ENCODE results near the gene HMG20A. TPM values are rescaled to one million over a fixed set of nuclear protein-coding genes. Genes with fewer than 3 reads are reported as not detected.

Gene HMG20A
- total and polyA plus RNA-seq, 9 of the 15 experiments (the other 6 are each of a cell fraction or from before 2014, with no cell fraction given) = 25.0 to 68.1 (median 38.9) TPM

- intact Hi-C loops (cut with micrococcal nuclease) = no loop called here
- no peak overlapping the region for H3K9ac ChIP-seq (ENCODE audit: insufficient read depth in 1 of 2, low read depth in 2 of 2, low read length in 2 of 2)
- no peaks in the 10 kb centered on the region for H4K20me1 ChIP-seq (replicated peaks; ENCODE audit: control insufficient read depth, insufficient read depth, low read length)
- no peak for TF ChIP-seq HNRNPL (IDR thresholded peaks at IDR 0.05; ENCODE audit: low read depth, low read length)
- TF ChIP-seq KAT2B (IDR thresholded peaks at IDR 0.05; ENCODE audit: low read depth, low read length) = no peak
- no peak for DNase-seq (ENCODE audit: extremely low read depth in 1 of 4, low spot score in 3 of 4)
- H3K4me2 ChIP-seq (ENCODE audit: insufficient read depth, low read length) = no peak overlapping the region
- H3K27ac ChIP-seq (ENCODE audit: extremely low read depth, low read depth, low read length) = no peak overlapping the region
- H3K27me3 ChIP-seq (ENCODE audit: control insufficient read depth in 2 of 2, insufficient read depth in 2 of 2, low read length in 2 of 2) = no peaks in the 10 kb centered on the region
- H2AFZ ChIP-seq (ENCODE audit: low read depth, low read length) = no peak overlapping the region
- ChIA-PET POLR2A (interaction anchor here (1.3 kb wide), 1 partner anchor 27 kb away, joined by 3 read pairs; no protein-coding TSS in a partner anchor), CTCF (ENCODE audit: low intra/inter-chr PET ratio) (no interaction called here)
- no peaks in the 10 kb centered on the region for H3K79me2 ChIP-seq (ENCODE audit: control insufficient read depth, insufficient read depth, low read length)
- no TSS peak for BruUV-seq (replicated peaks)
- peaks cover 0 to 13% of the 10 kb centered on the region in 2 experiments; a peak in 2 of 5 replicates for H3K4me1 ChIP-seq (replicated peaks in 1 of 2; ENCODE audit: control insufficient read depth in 2 of 2, insufficient read depth in 2 of 2, low read length in 2 of 2)
- no peak for ATAC-seq
- no peaks in the 10 kb centered on the region for H3K9me3 ChIP-seq (replicated peaks; ENCODE audit: control insufficient read depth, insufficient read depth, low read depth, low read length)
- in situ Hi-C loops (cut with MboI) = no loop called here
- peaks cover 22% of the 10 kb centered on the region; the same call in 2 of the 3 replicates for H3K36me3 ChIP-seq (ENCODE audit: control insufficient read depth, insufficient read depth, low read length)
- FAIRE-seq = no peak
- H3K9me1 ChIP-seq (ENCODE audit: control insufficient read depth, insufficient read depth, low read length) = no peaks in the 10 kb centered on the region
- H3K4me3 ChIP-seq = no peak overlapping the region
Observed at GRCh38 chr15:77487888-77488287, 67.2 kb downstream of the HMG20A start.

- in situ Hi-C loops (cut with MboI) (no loop called here), intact Hi-C loops (cut with micrococcal nuclease) (loop anchor here (10.0 kb wide), 1 partner anchor 465 kb away; no protein-coding TSS in a partner anchor)
- Histone ChIP-seq H3K9me1 (ENCODE audit: control insufficient read depth, insufficient read depth, low read length) (no peaks in the 10 kb centered on the region), H3K27me3 (ENCODE audit: control insufficient read depth in 2 of 2, insufficient read depth in 2 of 2, low read length in 2 of 2) (no peaks in the 10 kb centered on the region), H3K36me3 (ENCODE audit: control insufficient read depth, insufficient read depth, low read length) (peaks cover 5% of the 10 kb centered on the region; the same call in 2 of the 3 replicates), H3K79me2 (ENCODE audit: control insufficient read depth, insufficient read depth, low read length) (no peaks in the 10 kb centered on the region), H4K20me1 (replicated peaks; ENCODE audit: control insufficient read depth, insufficient read depth, low read length) (no peaks in the 10 kb centered on the region), H3K4me1 (replicated peaks in 1 of 2; ENCODE audit: control insufficient read depth in 2 of 2, insufficient read depth in 2 of 2, low read length in 2 of 2) (peaks cover 0 to 24% of the 10 kb centered on the region in 2 experiments; a peak in 3 of 5 replicates), H3K9ac (ENCODE audit: insufficient read depth in 1 of 2, low read depth in 2 of 2, low read length in 2 of 2) (no peak overlapping the region), H2AFZ (ENCODE audit: low read depth, low read length) (no peak overlapping the region), H3K4me2 (ENCODE audit: insufficient read depth, low read length) (no peak overlapping the region), H3K27ac (ENCODE audit: extremely low read depth, low read depth, low read length) (no peak overlapping the region), H3K4me3 (no peak overlapping the region), H3K9me3 (replicated peaks; ENCODE audit: control insufficient read depth, insufficient read depth, low read depth, low read length) (no peaks in the 10 kb centered on the region)
- DNase-seq (ENCODE audit: extremely low read depth in 1 of 4, low spot score in 3 of 4) (no peak), FAIRE-seq (no peak), ATAC-seq (no peak)
- TF ChIP-seq DMBX1 (CRISPR knock-in tag; IDR thresholded peaks at IDR 0.05; ENCODE audit: borderline replicate concordance) (no peak), ZNF224 (CRISPR knock-in tag; IDR thresholded peaks at IDR 0.05) (no peak), SRF (CRISPR knock-in tag; IDR thresholded peaks at IDR 0.05) (no peak), MEF2D (tag; conservative IDR thresholded peaks at IDR 0.05; ENCODE audit: low read depth) (no peak), ZNF41 (CRISPR knock-in tag; conservative IDR thresholded peaks at IDR 0.05) (no peak), SIX5 (IDR thresholded peaks at IDR 0.05; ENCODE audit: borderline replicate concordance in 1 of 2, insufficient read depth in 1 of 2, low read depth in 1 of 2, low read length in 2 of 2) (no peak), ZNF449 (CRISPR knock-in tag; IDR thresholded peaks at IDR 0.05) (no peak), ARID2 (IDR thresholded peaks at IDR 0.05) (no peak), ATF1 (CRISPR knock-in tag; IDR thresholded peaks at IDR 0.05) (no peak), ATF1 (tag; IDR thresholded peaks at IDR 0.05) (no peak), TAL1 (IDR thresholded peaks at IDR 0.05) (no peak)
- ChIA-PET CTCF (ENCODE audit: low intra/inter-chr PET ratio) (no interaction called here), POLR2A (interaction anchor here (1.1 kb wide), 1 partner anchor 11 kb away, joined by 3 read pairs; no protein-coding TSS in a partner anchor)
- no TSS peak for BruUV-seq (replicated peaks)
- WGBS (ENCODE audit: insufficient coverage, low coverage, missing lambda C conversion rate) = 84% methylated on average over 5 of the region's 5 CpGs
Observed at GRCh38 chr15:77489647-77490046, 69.0 kb downstream of the HMG20A start.
